ACC112 (cell line): ENCODE measurements around the gene VCL.

Source experiments
- H2AFZ ChIP-seq: fragments of 200-600 bp; sonication (generic); one replicate; pipeline ENCODE4 v1.6.0; 2017; ENCODE audit warnings: antibody characterized with exemption, low read length; ENCODE audit not compliant: unreplicated experiment
- H3K27ac ChIP-seq: fragments of 200-600 bp; sonication (generic); 2 replicates; pipeline ENCODE4 v1.5.1; 2014; ENCODE audit warnings: low read depth, mild to moderate bottlenecking, antibody characterized with exemption, low read length, moderate library complexity
- H3K27me3 ChIP-seq: fragments of 200-600 bp; sonication (generic); 2 replicates; pipeline ENCODE4 v1.6.1; 2014; ENCODE audit warnings: mild to moderate bottlenecking, antibody characterized with exemption, low read length, moderate library complexity, mixed read lengths; ENCODE audit not compliant: insufficient read depth
- H3K36me3 ChIP-seq: fragments of 200-600 bp; sonication (generic); 2 replicates; pipeline ENCODE4 v1.6.1; 2016; ENCODE audit warnings: mild to moderate bottlenecking, antibody characterized with exemption, low read length, moderate library complexity, mixed read lengths; ENCODE audit not compliant: insufficient read depth
- H3K4me1 ChIP-seq: fragments of 200-600 bp; sonication (generic); one replicate; pipeline ENCODE4 v1.6.1; 2016; ENCODE audit warnings: low read length, mixed read lengths; ENCODE audit not compliant: insufficient read depth, unreplicated experiment, control insufficient read depth
- H3K4me3 ChIP-seq: fragments of 200-600 bp; sonication (generic); 2 replicates; pipeline ENCODE4 v1.5.1; 2014; ENCODE audit warnings: mild to moderate bottlenecking, low read depth, low read length
- H3K79me2 ChIP-seq: fragments of 200-600 bp; sonication (generic); one replicate; pipeline ENCODE4 v1.6.0; 2016; ENCODE audit warnings: low read length; ENCODE audit not compliant: control insufficient read depth, unreplicated experiment, insufficient read depth

VCL gene

DNA sequence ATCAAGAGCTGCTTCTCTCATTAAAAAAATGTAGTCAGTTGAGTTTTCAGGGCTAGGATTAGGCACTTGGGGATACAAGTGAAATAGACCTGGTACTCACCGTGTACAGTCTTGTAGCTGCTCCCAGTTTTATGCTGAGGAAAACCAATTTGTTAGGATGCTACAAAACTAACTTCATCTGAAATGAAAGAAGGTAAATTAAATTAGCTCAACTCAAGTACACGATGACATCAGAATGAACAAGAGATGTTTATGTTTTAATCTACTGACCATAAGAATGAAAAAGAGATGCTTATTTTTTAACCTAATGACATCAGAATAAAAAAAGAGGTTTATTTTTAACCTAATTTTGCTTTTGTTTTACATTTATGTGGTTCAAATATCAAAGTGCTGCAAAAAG, 79.0 kb downstream of the VCL start:
- H3K36me3 ChIP-seq, result peaks cover 19% of the 10 kb centered on the region
- peaks cover 53% of the 10 kb centered on the region for H3K4me1 ChIP-seq
- H2AFZ ChIP-seq, result no peak overlapping the region
- H3K79me2 ChIP-seq, result peaks cover 42% of the 10 kb centered on the region
- H3K4me3 ChIP-seq, result no peak overlapping the region
- H3K27me3 ChIP-seq, result no peaks in the 10 kb centered on the region
- no peak overlapping the region; the same call in 1 of the 2 replicates for H3K27ac ChIP-seq

DNA sequence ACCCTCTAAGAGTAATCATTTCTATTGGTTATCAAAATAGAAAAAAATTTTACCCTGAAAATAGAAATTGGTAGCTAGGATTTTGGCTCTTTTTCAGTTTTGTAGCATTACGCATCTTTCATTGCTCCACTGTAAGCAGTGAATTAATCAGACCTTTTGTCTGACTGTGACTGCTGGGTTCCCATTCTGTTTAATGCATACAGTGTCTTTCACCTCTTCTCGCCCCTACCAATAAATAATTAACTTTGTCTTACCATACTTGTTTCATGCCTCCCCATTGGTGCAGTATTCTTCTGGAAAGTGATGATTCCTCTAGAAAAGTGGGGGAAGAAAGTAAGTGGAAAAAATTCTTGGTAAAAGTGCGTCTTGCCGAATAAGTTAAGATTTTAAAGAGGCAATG, 79.5 kb downstream of the VCL start:
- no peak overlapping the region; the same call in 1 of the 2 replicates for H3K27ac ChIP-seq
- no peaks in the 10 kb centered on the region for H3K27me3 ChIP-seq
- peaks cover 46% of the 10 kb centered on the region for H3K79me2 ChIP-seq
- peaks cover 22% of the 10 kb centered on the region for H3K36me3 ChIP-seq
- H3K4me1 ChIP-seq, result peaks cover 52% of the 10 kb centered on the region
- no peak overlapping the region for H3K4me3 ChIP-seq
- no peak overlapping the region for H2AFZ ChIP-seq

DNA sequence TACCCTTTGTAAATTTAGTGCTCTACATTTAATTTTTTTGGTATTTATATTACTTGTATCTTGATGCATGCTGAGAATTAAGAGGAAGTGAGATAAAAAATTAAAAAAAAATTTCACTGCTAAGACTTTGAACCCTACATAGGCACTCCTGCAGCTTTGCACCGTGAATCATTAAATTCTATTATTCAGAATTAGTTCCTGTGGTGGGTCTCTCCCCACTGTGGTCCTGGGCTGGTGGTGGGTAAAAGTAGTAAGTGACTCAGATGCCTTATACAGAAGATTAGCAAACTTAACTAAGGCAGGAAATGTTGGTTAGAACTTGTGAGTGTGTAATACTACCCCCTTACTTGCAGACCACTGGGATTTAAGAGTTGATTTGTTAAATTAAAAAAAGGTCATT, 80.1 kb downstream of the VCL start:
- Histone ChIP-seq H3K27me3 (no peaks in the 10 kb centered on the region), H3K4me1 (peaks cover 49% of the 10 kb centered on the region), H3K4me3 (peak overlapping the region; percentile 38; the same call in 1 of the 2 replicates), H3K79me2 (peaks cover 47% of the 10 kb centered on the region), H3K36me3 (peaks cover 26% of the 10 kb centered on the region), H2AFZ (no peak overlapping the region), H3K27ac (peak overlapping the region; percentile 86)

DNA sequence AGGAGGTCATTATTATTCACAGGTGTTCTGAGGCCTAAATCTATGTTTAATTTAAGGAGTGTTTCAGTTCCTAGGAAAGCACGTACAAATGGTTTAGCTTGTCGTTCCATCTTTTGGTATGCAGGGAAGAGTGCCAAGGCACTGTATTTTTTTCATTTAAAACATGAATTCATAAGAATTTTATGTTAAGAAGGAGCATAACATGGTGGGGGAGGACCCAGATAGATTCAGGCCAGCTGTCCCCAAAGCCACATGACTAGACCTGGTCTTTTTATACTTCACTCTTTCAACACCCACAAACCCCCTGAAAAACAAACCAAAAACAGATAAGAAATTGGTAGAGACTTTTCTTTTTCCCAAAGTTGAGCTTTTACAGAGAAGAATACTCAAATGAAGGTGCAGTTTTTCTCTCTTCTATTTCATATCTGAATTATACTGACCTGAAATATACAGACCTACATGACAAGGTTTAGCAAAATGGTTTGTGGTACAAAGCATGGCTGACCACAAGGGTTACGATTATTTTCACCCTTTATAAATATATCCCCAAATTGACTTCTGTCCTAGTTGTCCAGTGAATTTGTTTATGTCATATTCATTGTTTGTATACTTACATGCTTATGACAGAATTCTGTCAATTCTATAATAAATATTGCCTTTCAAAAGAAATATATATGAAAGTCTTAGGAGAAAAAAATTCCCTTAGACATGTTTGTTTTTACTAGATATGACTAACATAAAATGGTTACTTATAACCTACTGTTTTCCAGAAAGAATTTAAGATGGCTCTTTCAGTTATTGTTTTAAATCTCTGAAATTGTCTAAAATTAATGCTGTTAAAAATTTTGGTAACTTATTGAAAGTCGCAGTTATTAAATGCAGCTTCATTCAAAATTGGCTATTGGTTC, 81.4 kb downstream of the VCL start:
- Histone ChIP-seq H3K27ac (peak overlapping the region; percentile 86), H3K4me1 (peaks cover 49% of the 10 kb centered on the region), H3K4me3 (peak overlapping the region; percentile 38; the same call in 1 of the 2 replicates), H2AFZ (peak overlapping the region; percentile 10), H3K79me2 (peaks cover 45% of the 10 kb centered on the region), H3K27me3 (no peaks in the 10 kb centered on the region), H3K36me3 (peaks cover 20% of the 10 kb centered on the region)

DNA sequence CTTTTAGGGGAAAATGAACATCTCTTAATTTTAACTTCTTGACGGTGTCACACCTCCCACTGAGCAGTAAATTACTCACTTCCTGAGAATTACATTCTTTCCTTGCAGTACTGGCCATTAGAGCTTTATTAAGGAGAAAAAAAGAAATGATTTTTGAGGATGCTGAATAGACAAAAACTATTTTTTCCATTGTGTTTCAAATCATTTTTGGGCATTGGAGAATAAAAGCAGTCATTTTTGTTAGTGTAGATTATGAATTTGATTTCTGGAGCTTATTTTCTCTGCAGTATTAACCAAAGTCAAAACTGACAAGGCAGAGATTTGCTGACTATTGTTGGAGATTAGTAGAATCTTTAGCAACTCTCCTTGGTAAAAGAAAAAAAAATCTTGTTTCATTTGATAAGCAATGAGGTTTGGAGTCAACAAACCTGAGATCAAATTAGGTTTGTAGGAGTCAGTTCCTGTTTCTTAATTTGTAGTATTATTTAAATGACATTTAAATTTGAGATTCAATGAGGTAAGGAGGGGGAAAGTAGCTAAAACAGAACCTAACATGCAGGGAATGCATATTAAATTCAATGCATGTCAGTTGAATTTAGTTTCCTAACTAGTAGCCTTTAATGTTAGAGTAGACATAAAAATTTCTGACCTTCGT, 82.1 kb downstream of the VCL start:
- Histone ChIP-seq H3K4me1 (peaks cover 49% of the 10 kb centered on the region), H2AFZ (no peak overlapping the region), H3K27ac (peak overlapping the region; percentile 86), H3K27me3 (no peaks in the 10 kb centered on the region), H3K36me3 (peaks cover 16% of the 10 kb centered on the region), H3K79me2 (peaks cover 45% of the 10 kb centered on the region), H3K4me3 (peak overlapping the region; percentile 38)

DNA sequence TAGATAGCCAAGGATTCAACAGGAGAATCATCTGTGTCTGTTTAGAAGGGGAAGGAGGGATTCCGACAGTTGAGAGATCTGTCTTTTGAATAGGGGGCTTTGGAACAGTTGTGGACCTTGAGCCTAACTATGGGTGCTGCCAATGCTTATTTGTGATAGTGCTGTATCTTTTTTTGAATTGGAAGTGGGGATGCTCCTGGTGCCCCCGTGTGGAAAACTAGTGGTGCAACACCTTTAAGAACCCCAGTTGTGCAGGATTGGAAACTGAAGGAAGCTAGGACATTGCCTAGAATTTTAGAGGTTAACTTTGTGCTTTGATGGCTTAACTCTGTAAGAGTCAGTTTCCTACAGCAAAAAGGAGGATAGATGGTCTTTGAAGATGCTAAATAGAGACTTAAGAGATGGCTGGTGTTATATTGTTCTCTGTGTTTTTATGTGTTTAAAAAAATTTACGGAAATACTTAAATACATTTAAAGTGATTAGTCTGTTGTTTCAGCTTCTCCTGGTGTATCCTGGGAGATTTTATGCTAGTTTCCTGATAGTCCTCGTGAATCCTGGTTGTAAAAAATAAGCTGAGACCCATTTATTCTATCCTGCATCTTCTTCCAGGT, 83.4 kb downstream of the VCL start:
- Histone ChIP-seq H3K4me1 (peaks cover 47% of the 10 kb centered on the region), H3K27ac (peak overlapping the region; percentile 86)

DNA sequence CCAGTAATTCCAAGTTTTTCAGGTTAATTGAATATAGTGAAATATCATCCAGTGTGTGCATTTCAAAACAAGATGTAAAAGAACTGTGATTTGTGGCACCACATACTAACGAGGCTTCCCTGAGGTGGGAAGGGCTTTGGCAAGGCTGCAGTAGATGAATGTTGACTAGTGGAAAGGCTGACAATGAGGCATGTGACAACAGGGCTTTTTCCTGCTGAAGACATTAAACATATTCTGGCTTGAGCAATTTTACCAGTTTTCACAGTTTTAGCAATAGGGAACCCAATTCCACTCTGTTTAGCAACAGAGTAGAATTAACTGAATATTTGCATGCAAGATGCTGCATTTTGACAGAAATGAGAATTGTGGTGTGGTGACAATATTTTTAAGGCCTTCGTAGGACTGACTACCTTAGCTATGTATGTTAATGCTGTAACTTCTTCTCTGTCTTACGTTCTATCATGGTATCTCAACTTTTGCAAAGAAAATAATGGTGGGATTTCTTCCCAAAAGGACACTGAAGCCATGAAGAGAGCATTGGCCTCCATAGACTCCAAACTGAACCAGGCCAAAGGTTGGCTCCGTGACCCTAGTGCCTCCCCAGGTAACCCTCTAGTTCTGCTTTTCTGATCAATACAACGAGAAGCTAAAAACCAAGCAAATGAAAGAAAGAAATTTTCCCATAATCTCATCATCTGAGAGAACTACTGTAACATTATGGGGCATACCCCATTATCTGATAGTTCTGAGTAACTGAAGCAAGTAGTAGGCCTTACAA, 84.2 kb downstream of the VCL start:
- Histone ChIP-seq H2AFZ (no peak overlapping the region), H3K4me1 (peaks cover 39% of the 10 kb centered on the region), H3K27ac (no peak overlapping the region), H3K36me3 (peaks cover 19% of the 10 kb centered on the region), H3K27me3 (no peaks in the 10 kb centered on the region), H3K4me3 (no peak overlapping the region), H3K79me2 (peaks cover 41% of the 10 kb centered on the region)

More for the DNA sequence above, 83.4 kb downstream of the VCL start:
- Histone ChIP-seq H3K36me3 (peaks cover 19% of the 10 kb centered on the region), H3K27me3 (no peaks in the 10 kb centered on the region), H3K79me2 (peaks cover 42% of the 10 kb centered on the region), H3K4me3 (no peak overlapping the region), H2AFZ (no peak overlapping the region)

DNA sequence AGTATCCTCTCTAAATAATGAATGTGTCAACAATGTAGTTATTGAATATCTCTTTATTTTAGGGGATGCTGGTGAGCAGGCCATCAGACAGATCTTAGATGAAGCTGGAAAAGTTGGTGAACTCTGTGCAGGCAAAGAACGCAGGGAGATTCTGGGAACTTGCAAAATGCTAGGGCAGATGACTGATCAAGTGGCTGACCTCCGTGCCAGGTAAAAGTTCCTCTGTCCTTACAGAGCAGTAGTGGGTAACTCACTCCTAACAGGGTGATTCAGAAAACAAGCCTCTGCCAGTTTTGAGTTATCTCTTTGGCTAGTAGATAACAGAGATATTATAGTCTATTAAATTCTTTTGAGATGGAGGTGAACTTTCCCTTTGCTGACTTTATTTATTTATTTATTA, 85.4 kb downstream of the VCL start:
- Histone ChIP-seq H3K4me3 (no peak overlapping the region), H3K27ac (no peak overlapping the region), H3K27me3 (no peaks in the 10 kb centered on the region), H3K79me2 (peaks cover 44% of the 10 kb centered on the region), H3K4me1 (peaks cover 29% of the 10 kb centered on the region), H3K36me3 (peaks cover 20% of the 10 kb centered on the region; the same call in 1 of the 2 replicates), H2AFZ (no peak overlapping the region)

DNA sequence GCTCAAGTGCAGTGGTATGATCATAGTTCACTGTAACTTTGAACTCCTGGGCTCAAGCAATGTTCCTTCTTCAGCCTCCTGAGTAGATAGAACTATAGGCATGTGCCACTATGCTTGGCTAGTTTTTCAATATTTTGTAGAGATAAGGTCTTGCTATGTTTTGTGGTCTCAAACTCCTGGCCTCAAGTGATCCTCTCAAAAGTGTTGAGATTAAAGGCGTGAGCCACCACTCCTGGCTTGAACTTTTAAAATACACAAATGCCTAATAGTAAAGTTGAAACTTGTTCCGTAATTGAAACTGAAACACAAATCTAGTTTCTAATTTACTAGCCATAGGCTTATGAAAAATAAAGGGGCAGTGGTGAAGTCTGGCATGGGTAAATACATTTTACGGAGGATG, 87.0 kb downstream of the VCL start:
- Histone ChIP-seq H3K4me3 (no peak overlapping the region), H2AFZ (no peak overlapping the region), H3K27ac (no peak overlapping the region), H3K27me3 (no peaks in the 10 kb centered on the region), H3K36me3 (peaks cover 34% of the 10 kb centered on the region), H3K4me1 (peaks cover 12% of the 10 kb centered on the region), H3K79me2 (peaks cover 37% of the 10 kb centered on the region)

DNA sequence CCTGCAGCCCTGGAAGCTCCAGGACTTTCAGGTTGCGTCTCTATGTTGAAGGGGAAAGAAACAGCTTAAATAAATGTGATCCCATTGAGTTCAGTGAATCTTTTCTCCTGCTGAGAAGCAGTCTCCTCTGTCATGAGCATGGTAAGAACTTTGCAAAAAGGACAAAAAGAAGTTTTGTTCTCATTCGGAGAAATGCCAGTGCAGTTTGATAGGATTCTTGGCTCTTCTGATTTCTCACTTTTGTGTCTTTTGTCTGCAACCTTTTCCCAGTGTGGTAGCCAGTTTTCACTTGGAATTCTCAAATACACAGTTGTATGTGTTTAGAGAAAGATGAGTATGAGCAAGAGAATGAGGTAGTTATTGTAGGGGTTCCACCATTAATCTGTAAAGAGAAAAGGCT, 88.4 kb downstream of the VCL start:
- Histone ChIP-seq H3K27ac (no peak overlapping the region), H3K79me2 (peaks cover 25% of the 10 kb centered on the region), H3K36me3 (peaks cover 46% of the 10 kb centered on the region), H3K4me1 (no peaks in the 10 kb centered on the region), H3K4me3 (no peak overlapping the region), H2AFZ (no peak overlapping the region), H3K27me3 (no peaks in the 10 kb centered on the region)
